Dermis blood vessel endothelial cell (primary cell): ENCODE data around the gene AMOTL2. TPM values are rescaled to one million over a fixed set of nuclear protein-coding genes. Genes with fewer than 3 reads are reported as not detected.

Experiments
- DNase-seq: peaks from one replicate; pipeline ENCODE4 v3.0.0; 2010
- total RNA-seq: library from RNA; depleted of rRNA; stranded (reverse); fragments of >200 nt; gene quantifications from 2 replicates; pipeline ENCODE4 v1.2.3, GENCODE V29; 2014

AMOTL2 gene
- total RNA-seq, 1 donor from 2014 or later, result 130 TPM

DNA sequence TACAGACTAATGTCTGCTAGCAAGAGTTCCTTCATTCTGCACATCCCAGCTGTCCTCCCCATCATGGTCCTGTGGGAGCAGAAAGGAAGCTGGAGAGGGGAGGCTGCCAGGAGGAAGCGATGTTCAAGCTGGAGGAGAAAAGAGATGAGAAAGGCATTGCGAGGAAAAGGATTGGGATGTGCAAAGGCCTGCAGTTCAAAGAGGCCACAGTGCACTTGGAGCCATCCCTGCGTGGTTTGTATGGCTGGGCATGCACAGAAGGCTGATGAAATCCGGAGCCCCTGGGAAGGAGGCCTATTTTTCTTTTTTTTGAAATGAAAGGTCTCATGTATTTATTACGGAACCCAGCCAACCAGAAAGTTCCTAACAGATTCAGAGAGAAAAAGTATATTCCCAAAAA is 22.8 kb downstream of the AMOTL2 start:
- DNase-seq, result no peak

GRCh38 chr3:134350861-134351311 is 23.4 kb downstream of the AMOTL2 start:
- no peak for DNase-seq

GRCh38 chr3:134350266-134350665 is 24.0 kb downstream of the AMOTL2 start:
- no peak for DNase-seq

DNA sequence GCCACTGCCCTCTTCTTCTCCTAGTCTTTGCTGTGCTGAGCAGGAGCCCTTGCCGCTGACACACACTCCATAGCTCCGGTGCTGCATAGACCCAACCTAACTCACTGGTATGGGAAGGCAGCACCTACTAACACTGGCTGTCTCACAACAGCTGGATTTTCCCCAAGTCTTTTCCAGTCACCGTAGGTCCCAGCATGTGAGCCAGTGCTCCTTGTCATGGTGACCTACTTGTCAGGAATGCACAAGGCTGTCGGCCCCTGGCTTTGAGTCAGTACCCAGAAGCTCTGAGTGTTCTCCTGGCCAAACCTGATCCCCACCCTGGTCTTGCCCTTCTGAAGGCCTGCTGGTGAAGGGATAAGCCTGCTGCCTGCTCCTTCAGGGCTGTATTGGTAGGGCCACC is 25.7 kb downstream of the AMOTL2 start:
- DNase-seq, result no peak

DNA sequence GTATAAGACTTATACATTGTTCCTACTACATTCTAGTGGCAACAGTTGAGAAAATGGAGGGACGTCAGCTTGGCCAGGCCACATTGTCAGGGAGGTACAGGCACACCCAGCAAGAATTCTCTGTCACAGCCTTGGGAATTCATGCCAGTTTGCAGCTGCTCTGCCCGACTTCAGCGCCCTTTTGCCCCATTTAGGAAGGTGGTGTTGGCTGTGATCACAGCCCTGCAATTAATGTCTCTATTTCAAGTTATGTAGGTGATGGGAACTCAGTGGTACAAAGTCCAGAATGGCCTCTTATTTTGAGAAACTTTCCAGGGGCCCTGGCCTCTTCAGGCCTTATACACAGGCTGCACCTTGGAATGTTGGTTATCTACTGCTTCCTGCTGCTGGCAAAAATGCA is 26.7 kb downstream of the AMOTL2 start:
- DNase-seq, result no peak

- no peak for DNase-seq
Measured at GRCh38 chr3:134346744-134347143, 27.5 kb downstream of the AMOTL2 start.

DNA sequence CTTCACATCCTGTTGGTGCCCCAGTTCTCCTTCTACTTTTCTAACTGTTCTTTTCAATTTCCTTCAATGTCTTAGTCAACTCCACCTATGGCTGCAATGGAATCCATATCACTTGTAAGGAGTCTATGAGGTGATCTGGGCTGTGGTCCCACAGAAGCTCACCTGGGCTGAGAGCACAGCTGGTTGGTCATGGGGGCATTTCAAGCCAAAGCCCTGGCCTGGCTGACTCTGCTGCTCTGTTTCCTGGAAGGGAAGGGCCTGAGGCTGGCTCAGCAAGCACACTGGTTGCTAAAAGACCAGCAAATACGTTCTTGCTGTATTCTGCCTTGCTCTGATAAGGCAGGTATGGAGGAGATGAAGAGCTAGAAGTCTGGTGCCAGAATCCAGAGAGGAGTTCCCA is 29.0 kb downstream of the AMOTL2 start:
- no peak for DNase-seq

GRCh38 chr3:134344560-134344959 is 29.7 kb downstream of the AMOTL2 start:
- DNase-seq, result no peak

GRCh38 chr3:134342259-134342658 is 32.0 kb downstream of the AMOTL2 start:
- DNase-seq, result no peak

DNA sequence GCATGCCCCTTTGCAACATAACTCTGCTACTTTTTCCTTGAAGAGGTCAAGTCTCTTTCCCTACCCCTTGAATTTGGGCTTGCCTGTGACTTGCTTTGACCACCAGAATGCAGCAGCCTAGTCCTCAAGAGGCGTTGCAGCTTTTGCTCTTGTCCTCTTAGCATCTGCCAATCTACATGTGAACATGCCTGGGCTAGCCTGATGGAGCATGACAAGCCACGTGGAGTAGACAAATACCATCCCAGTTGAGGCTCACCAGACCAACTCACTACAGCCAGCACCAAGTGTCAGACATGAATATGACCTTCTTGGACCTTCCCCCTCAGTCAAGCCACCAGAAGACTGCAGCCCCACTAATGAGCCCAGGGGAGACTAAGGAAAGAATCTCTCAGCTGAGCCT is 32.9 kb downstream of the AMOTL2 start:
- DNase-seq, result no peak

DNA sequence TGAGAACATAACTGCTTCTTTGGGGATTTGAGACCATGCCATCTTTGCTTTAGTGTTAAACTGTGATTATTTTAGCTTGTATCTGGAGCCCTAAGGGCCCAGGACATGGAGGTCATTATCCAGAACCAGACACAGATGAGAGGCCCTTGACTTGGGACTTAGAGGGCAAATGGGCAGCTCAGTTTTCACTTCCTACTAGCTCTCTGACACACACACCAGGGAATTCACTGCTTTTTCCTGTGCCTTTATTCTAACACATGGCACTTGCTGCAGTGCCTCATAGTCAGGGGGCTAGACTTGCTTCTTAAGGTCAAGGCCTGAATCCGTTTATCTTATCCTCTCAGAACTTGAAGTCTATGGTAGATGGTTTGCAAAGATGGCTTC is 33.3 kb downstream of the AMOTL2 start:
- DNase-seq, result no peak

GRCh38 chr3:134340362-134340981 is 33.8 kb downstream of the AMOTL2 start:
- no peak for DNase-seq

- DNase-seq, result no peak
Measured at GRCh38 chr3:134339913-134340312, 34.3 kb downstream of the AMOTL2 start.

DNA sequence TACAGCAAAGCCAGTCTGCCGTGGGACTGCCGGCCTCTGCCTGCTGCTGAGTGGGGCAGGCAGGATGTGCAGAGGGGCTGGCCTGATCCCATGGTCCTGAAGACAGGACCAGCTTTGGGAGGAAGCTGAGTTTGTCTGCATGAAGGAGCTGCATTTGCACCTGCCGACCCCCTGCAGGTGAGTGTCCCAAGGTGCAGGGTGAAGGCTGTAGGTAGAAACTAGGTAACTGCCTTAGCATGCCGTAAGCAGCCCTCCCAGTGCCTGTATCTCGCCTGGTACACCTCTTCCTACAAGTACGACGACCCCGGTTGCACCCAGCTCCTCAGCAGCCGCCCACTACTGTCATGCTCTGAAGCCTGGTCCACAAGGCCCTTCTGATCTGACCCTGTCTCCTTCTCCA is 34.9 kb downstream of the AMOTL2 start:
- DNase-seq, result no peak

GRCh38 chr3:134338516-134339261 is 35.6 kb downstream of the AMOTL2 start:
- DNase-seq, result no peak

GRCh38 chr3:134338201-134338512 is 36.1 kb downstream of the AMOTL2 start:
- no peak for DNase-seq

DNA sequence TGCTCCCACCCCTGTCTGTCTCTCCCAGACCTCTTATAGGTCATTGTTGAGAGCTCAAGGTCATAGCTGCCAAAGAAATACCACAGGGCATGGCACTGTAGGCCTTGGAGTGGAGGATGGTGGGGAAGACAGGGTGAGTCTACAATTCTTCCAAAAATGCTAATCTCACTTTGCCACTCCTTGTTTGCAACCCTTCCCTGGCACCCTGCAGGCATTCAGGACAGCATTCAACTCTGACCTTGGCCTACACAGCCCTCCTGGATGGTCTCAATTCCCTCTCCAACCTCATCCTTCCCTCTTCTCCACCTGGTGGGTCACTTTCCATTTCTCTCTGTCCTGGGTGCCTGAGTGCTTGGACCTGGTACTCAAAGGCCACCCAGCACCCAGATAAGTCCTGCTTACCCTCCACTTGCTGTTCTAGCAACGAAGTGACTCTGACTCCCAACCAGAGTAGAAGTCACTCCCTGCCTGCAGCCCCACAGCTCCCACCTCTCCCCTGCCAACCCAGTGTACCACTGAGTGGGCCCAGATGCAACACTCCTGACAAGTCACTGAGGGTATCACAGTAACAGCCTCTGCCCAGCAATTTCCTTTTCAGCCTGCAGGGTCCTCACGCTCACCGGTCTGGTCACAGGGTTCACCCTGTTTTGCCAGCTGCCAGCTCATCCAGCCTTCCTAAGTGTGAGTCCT is 36.6 kb downstream of the AMOTL2 start:
- DNase-seq, result no peak

DNA sequence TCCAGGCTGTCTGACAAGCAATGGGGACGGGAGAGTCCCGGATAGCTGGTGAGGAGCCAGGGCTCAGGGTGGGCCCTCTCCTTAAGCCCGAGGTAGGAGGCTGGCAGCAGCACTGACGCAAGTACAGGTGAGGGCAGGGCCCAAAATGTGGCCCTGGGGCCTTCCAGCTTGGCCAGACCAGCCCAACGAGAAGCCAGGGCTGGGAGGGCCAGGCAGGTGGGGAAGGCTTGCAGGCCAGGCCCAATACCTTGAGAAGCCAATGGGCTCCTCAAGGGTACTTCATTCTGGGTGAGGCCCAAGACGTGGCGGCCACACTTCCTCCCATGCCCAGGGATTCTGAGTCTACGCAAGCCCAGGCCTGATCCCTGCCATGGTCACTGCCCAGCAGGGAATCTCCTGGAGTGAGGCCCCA is 37.2 kb downstream of the AMOTL2 start:
- DNase-seq, result no peak

GRCh38 chr3:134336587-134336986 is 37.7 kb downstream of the AMOTL2 start:
- no peak for DNase-seq

GRCh38 chr3:134334901-134335280 is 39.4 kb downstream of the AMOTL2 start:
- DNase-seq, result no peak

GRCh38 chr3:134334231-134334900 is 39.9 kb downstream of the AMOTL2 start:
- no peak for DNase-seq

- no peak for DNase-seq
Measured at GRCh38 chr3:134333522-134334181, 40.6 kb downstream of the AMOTL2 start.

GRCh38 chr3:134332344-134332743 is 41.9 kb downstream of the AMOTL2 start:
- DNase-seq, result no peak
